Motor neuron (in vitro differentiated cells): ENCODE results near the gene HOXD10. TPM values are rescaled to one million over a fixed set of nuclear protein-coding genes. Genes with fewer than 3 reads are reported as not detected.

ENCODE experiments used
- ATAC-seq, 8 experiments: fragments of 200-7000 bp; cut with Tn5 transposase; replicated peaks in 6 of 8; 2 replicates each; pipeline ENCODE4 v1.8.0; 2021; ENCODE audit warnings: mild to moderate bottlenecking in 8 of 8, moderate library complexity in 8 of 8
- H3K27ac ChIP-seq, 2 donors: fragments of 250-450 bp; sonication (Bioruptor Pico); 2 replicates each; pipeline ENCODE4 v1.9.0; 2021; ENCODE audit warnings: antibody characterized with exemption in 2 of 2, mild to moderate bottlenecking in 2 of 2, moderate library complexity in 1 of 2
- H3K4me1 ChIP-seq, 2 donors: fragments of 250-450 bp; sonication (Bioruptor Pico); replicated peaks in 1 of 2; 2 replicates each; pipeline ENCODE4 v1.6.1; 2021; ENCODE audit warnings: antibody characterized with exemption in 2 of 2, mild to moderate bottlenecking in 2 of 2, moderate library complexity in 1 of 2
- H3K4me3 ChIP-seq, 5 donors: fragments of 250-450 bp; sonication (Bioruptor Pico); 2 replicates each; pipeline ENCODE4 v1.9.0; 2021; ENCODE audit warnings: antibody characterized with exemption in 5 of 5, mild to moderate bottlenecking in 5 of 5, moderate library complexity in 4 of 5
- WGBS, 10 experiments: fragments of 450-650 bp; shearing (Covaris generic); methylation state at CpG; one replicate each; pipeline ENCODE4 v1.0.0; 2022; 5-methylcytosine and 5-hydroxymethylcytosine counted together
- in situ Hi-C, 9 experiments: fragments of 400-800 bp; cut with MboI; loops; one replicate each; pipeline ENCODE4 v1.15.0; 2021; ENCODE audit warnings: low sequenced_read_pairs in 9 of 9, low pct_unique_long_range_greater_than_20kb in 2 of 9; ENCODE audit not compliant: unreplicated experiment in 9 of 9
- total RNA-seq, 8 experiments: library from RNA; unstranded; fragments of 300-600 nt; gene quantifications; 2 replicates each; pipeline versions ENCODE4 v1.2.3 to v1.2.4, GENCODE V29; 2022

The HOXD10 gene
- total RNA-seq, 8 experiments from 2014 or later: 0.11 to 22.3 (median 0.61) TPM; not detected in 2

DNA sequence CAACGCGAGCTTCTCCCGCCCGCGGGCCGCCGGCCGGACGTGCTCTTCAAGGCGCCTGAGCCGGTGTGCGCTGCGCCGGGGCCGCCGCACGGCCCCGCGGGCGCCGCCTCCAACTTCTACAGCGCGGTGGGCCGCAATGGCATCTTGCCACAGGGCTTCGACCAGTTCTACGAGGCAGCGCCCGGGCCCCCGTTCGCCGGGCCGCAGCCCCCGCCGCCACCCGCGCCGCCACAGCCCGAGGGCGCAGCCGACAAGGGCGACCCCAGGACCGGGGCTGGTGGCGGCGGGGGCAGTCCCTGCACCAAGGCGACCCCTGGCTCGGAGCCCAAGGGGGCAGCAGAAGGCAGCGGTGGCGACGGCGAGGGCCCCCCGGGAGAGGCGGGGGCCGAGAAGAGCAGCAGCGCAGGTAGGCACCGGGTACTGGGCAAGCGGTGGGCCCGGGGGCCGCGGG, 8.8 kb upstream of the HOXD10 start:
- WGBS, 10 experiments: no CpG with 5 or more reads among the region's 59 CpGs
- in situ Hi-C loops: loop anchor here in 3 of 9 experiments (25.0 kb wide), 3 partner anchors 705 to 1655 kb away; no protein-coding TSS in a partner anchor
- peaks cover 0 to 24% of the 10 kb centered on the region in 2 donors for H3K4me1 ChIP-seq
- H3K4me3 ChIP-seq: peak overlapping the region in 3 of 5 donors; percentile 1 to 18 (median 14)
- peak in 4 of 8 experiments; percentile 11 to 17 (median 14) for ATAC-seq
- H3K27ac ChIP-seq: no peak overlapping the region

- Histone ChIP-seq H3K4me3 (no peak overlapping the region), H3K4me1 (peaks cover 0 to 20% of the 10 kb centered on the region in 2 donors), H3K27ac (no peak overlapping the region)
- in situ Hi-C loops: loop anchor here in 3 of 9 experiments (25.0 kb wide), 3 partner anchors 703 to 1653 kb away; no protein-coding TSS in a partner anchor
- 0 to 100% (median 18%) methylated on average over 1 to 19 of the region's 26 CpGs; no CpG with 5 or more reads in 1 of the 10 experiments for WGBS, 10 experiments
- ATAC-seq: no peak
These were observed 7.2 kb upstream of the HOXD10 start for GRCh38 chr2:176109192-176109901.

DNA sequence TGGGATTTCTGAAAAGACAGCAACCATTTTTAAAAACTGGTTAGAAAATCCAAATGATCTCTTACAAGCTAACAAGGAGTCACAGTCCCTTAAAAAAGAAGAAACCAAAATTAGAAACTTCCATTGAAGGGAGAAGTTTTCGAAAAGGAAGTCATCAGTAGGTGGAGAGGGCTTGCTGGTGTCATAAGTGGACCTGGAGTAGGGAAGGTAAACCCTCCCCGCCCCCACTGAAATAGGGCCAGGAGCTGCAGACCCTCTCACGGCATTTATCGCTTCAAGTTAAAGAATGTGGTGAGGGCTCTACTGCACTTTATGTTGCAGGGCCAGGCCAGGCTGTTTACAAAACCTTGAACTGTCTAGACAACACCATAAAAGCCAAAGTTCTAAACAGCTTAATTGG, 6.6 kb upstream of the HOXD10 start:
- WGBS, 10 experiments: 0 to 57% (median 20%) methylated on average over 1 to 4 of the region's 4 CpGs; no CpG with 5 or more reads in 3 of the 10 experiments
- Histone ChIP-seq H3K27ac (no peak overlapping the region), H3K4me3 (no peak overlapping the region), H3K4me1 (peaks cover 0 to 16% of the 10 kb centered on the region in 2 donors)
- no peak for ATAC-seq
- in situ Hi-C loops: loop anchor here in 3 of 9 experiments (25.0 kb wide), 3 partner anchors 702 to 1652 kb away; no protein-coding TSS in a partner anchor

DNA sequence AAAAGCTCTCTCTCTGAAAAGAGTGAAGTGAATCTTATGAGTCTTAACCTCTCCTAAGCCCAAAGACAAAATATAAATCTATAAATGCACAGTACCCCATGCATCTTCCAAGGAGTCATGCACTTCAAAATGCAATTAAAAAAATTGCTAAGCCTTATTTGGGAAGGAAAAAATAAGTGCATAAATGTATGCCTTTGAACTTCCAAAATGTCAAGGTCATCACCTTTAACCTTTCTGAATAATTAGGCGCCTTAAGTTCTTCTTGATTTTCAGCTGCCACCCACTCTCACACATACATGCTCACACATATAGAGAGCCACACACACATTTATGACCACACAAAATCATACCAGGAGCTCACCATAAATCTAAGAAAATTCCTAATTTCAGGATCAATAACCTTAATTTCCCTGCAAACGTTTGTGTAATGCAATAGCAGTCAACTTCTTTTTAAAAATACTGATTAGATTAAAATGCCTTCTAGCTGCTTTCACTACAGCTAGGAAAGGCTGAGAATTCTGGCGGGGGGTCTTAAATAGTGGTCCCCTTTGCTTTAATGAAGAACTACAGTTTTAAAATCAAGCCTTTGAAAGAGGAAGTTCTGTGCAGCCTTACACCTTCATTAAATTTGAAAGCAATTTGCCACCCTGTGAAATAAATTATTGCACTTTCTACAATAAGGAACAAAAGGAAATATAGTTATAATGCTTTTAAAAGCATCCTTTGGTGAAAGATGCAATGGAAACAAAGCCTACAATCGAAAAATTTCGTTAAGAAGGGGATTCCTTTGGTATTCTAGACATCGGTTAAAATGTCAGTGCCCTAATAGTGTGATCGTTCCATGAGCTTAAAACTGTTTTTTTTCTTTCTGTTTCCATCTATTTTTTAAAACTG, 5.9 kb upstream of the HOXD10 start:
- Histone ChIP-seq H3K27ac (no peak overlapping the region), H3K4me1 (peaks cover 0 to 16% of the 10 kb centered on the region in 2 donors), H3K4me3 (no peak overlapping the region)
- in situ Hi-C loops: loop anchor here in 3 of 9 experiments (25.0 kb wide), 3 partner anchors 702 to 1652 kb away; no protein-coding TSS in a partner anchor
- WGBS, 10 experiments: 0 to 67% (median 26%) methylated on average over 1 to 7 of the region's 7 CpGs
- ATAC-seq: no peak

DNA sequence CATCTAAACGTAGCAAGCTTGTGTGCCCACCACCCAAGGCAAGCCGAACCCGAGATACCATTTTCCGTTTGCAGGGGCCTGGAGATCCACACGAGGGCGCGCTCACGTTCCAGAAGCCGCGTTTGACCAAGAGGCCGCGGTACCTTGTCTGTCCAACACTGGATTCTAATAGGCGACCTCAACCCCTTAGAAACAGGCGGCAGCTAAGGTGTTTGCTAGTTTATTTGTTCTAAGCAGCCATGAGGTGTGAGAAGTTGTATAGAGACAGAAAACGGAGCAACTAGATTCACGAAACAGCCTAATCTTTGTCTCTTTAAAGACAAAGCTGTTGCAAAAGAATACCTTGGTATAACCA, 5.3 kb upstream of the HOXD10 start:
- Histone ChIP-seq H3K4me3 (no peak overlapping the region), H3K27ac (no peak overlapping the region), H3K4me1 (peaks cover 0 to 16% of the 10 kb centered on the region in 2 donors)
- 0 to 100% (median 4%) methylated on average over 1 to 16 of the region's 16 CpGs for WGBS, 10 experiments
- ATAC-seq: peak; percentile 0 to 55 (median 40)
- in situ Hi-C loops: loop anchor here in 3 of 9 experiments (25.0 kb wide), 3 partner anchors 701 to 1651 kb away; no protein-coding TSS in a partner anchor

GRCh38 chr2:176111846-176112374, 4.7 kb upstream of the HOXD10 start:
- no peak for ATAC-seq
- in situ Hi-C loops: loop anchor here in 3 of 9 experiments (25.0 kb wide), 3 partner anchors 700 to 1650 kb away; no protein-coding TSS in a partner anchor
- Histone ChIP-seq H3K4me3 (no peak overlapping the region), H3K4me1 (peaks cover 0 to 13% of the 10 kb centered on the region in 2 donors), H3K27ac (no peak overlapping the region)
- WGBS, 10 experiments: 0 to 100% (median 7%) methylated on average over 1 to 21 of the region's 29 CpGs; no CpG with 5 or more reads in 1 of the 10 experiments

DNA sequence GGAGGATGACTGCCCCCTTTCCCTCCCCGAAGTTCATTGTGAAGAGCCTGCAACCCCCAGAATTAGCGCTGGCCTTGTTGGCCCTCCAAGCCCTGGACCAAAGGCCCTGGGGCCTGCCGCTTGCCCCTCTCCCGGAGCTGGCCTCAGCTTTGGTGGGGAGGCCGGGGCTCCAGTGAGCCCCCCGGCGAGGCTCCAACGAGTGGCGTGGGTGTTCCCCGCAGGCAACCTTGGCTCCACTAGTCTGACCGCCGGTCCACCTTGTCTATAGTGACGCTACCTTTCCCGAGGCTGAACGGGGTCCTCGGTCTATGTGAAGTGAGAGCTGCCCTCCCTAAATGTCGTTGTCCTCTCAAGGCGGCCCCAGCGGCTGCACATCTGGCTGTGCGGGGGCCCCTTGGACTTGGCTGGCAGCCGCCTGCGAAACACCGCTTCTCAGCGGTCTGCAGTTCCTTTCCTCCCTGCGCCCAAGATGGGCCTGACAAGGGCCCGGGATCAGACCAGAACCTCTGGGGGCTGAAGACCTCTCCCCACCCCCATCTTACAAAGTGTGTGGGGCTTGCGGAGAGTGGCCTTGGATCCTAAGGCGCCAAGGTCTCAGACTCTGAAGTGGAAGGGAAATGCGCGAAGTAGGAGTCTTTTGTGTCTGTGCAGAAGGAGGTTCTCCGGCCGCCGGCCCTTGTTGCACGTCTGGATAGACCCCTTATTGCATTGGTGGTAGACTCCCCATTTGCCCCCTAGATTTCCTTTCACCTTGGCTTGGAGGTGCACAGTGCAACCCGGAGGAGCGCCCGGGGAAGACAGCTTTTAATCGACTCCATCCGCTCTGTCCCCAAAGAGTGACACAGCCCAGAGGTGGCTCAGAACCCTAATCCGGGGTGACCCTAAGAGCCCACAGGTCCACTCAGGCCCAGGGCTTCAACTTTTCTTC, 3.9 kb upstream of the HOXD10 start:
- peaks cover 0 to 6% of the 10 kb centered on the region in 2 donors for H3K4me1 ChIP-seq
- H3K27ac ChIP-seq: no peak overlapping the region
- in situ Hi-C loops: loop anchor here in 3 of 9 experiments (25.0 kb wide), 3 partner anchors 700 to 1650 kb away; no protein-coding TSS in a partner anchor
- 0 to 29% (median 5%) methylated on average over 1 to 15 of the region's 40 CpGs; no CpG with 5 or more reads in 3 of the 10 experiments for WGBS, 10 experiments
- no peak overlapping the region for H3K4me3 ChIP-seq
- no peak for ATAC-seq

DNA sequence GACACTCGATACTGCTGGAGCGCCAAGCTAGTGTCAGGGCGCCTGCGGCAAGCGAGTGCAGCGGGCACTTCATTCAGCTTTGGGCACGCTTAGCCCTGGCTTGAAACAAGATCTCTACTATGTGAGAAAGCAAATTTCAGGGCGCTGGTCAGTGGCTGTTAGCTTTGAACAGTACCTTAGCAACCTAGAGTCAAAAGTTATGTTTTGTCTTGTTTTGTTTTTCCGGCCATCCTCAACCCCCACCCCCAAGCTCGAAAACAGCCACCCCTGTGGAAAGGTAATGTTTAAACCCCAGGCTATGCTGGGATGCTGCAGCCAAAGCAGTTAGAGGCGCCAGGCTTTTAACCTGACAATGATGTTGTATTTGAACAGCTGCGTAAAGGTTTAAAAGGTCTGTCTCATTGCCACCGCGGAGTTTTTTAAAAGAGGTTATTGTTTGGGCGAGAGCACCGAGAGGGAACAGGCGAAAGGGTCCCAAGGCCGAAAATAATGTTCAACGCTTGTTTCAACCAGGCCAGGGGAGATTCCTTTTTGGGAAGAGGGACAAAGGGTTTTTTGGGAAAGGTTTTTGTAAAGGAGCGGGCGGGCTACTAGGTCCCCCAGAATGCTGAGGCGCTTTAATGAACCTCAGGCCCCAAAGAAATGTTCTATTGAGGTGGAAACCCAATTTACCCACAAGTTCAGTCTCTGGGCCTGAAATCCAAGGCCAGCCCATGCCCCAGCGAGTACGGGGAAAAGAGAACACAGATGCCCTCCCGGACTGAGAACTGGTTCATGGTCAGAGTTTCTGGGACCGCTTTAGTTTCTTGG, 2.3 kb upstream of the HOXD10 start:
- ATAC-seq: peak in 1 of 8 experiments; percentile 2
- in situ Hi-C loops: loop anchor here in 3 of 9 experiments (25.0 kb wide), 3 partner anchors 698 to 1648 kb away; no protein-coding TSS in a partner anchor
- WGBS, 10 experiments: 0 to 90% (median 11%) methylated on average over 5 to 21 of the region's 26 CpGs
- Histone ChIP-seq H3K27ac (no peak overlapping the region), H3K4me3 (no peak overlapping the region), H3K4me1 (no peaks in the 10 kb centered on the region)

DNA sequence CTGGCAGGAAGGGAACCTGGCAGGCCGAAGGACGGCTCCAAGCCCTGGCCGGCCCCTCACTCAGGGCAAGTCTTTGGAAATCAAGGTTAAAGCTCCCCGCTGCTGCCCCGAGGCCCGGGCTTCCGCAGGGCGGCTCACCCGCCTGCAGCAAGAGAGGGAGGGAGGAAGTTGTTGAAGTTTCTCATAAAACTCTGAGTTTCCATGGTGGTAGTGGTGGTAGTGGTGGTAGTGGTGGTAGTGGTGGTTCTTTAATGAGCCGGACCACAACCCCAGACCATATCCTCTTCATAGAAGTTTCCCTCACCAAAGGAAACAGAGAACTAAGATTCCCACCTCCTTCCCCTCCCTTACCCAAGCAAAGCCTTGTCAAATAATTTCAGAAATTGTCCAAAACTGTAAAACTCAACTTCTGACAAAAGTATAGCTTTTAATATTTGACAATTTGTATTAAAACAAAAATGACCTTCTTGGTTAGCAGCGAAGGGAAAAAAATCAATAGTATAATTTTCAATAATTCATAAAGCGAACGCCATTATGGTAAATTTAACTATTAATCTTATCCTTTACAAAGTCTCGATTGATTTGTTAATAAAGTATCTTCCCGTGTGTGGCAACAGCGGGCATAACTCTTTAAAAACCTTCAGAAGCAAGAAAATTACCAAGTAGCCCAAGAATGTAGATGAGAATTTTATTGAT, 1.5 kb upstream of the HOXD10 start:
- no peaks in the 10 kb centered on the region for H3K4me1 ChIP-seq
- in situ Hi-C loops: loop anchor here in 3 of 9 experiments (25.0 kb wide), 3 partner anchors 697 to 1647 kb away; no protein-coding TSS in a partner anchor
- no peak for ATAC-seq
- H3K4me3 ChIP-seq: no peak overlapping the region
- 23 to 93% (median 56%) methylated on average over 6 to 16 of the region's 16 CpGs for WGBS, 10 experiments
- no peak overlapping the region for H3K27ac ChIP-seq

- in situ Hi-C loops: loop anchor here in 3 of 9 experiments (25.0 kb wide), 3 partner anchors 695 to 1645 kb away; no protein-coding TSS in a partner anchor
- WGBS, 10 experiments: 0 to 81% (median 58%) methylated on average over 1 to 17 of the region's 40 CpGs; no CpG with 5 or more reads in 2 of the 10 experiments
- ATAC-seq: peak in 1 of 8 experiments; percentile 12
- Histone ChIP-seq H3K4me3 (no peak overlapping the region), H3K4me1 (no peaks in the 10 kb centered on the region), H3K27ac (no peak overlapping the region)
These were observed 714 bp downstream of the HOXD10 start for GRCh38 chr2:176117162-176117822.
